GM23338 (cell line): ENCODE data around the gene SYNE1. TPM values are rescaled to one million over a fixed set of nuclear protein-coding genes. Genes with fewer than 3 reads are reported as not detected.

Experiments used
- ATAC-seq: fragments of 200-7000 bp; cut with Tn5 transposase; 3 replicates; pipeline ENCODE4 v1.9.1; 2020
- DNase-seq: peaks from one replicate; pipeline ENCODE4 v3.0.0-alpha.2; 2015; ENCODE audit warnings: low spot score
- H2AFZ ChIP-seq: fragments of 200-600 bp; sonication (generic); 2 replicates; pipeline ENCODE4 v1.8.0; 2016; ENCODE audit warnings: antibody characterized with exemption, mild to moderate bottlenecking, moderate library complexity
- H3F3A ChIP-seq: fragments of 200-600 bp; sonication (generic); replicated peaks from 2 replicates; pipeline ENCODE4 v1.8.0; 2017; ENCODE audit warnings: antibody characterized with exemption, mixed run types, low read depth
- H3K27ac ChIP-seq: fragments of 200-600 bp; sonication (generic); 2 replicates; pipeline ENCODE4 v1.6.1; 2016; ENCODE audit warnings: low read depth
- H3K27me3 ChIP-seq: fragments of 200-600 bp; sonication (generic); 2 replicates; pipeline ENCODE4 v1.8.0; 2016; ENCODE audit warnings: mild to moderate bottlenecking, mixed run types, moderate library complexity; ENCODE audit not compliant: insufficient read depth
- H3K36me3 ChIP-seq: fragments of 200-600 bp; sonication (generic); 2 replicates; pipeline ENCODE4 v1.8.0; 2016; ENCODE audit warnings: mild to moderate bottlenecking; ENCODE audit not compliant: insufficient read depth
- H3K4me1 ChIP-seq: fragments of 200-600 bp; sonication (generic); 2 replicates; pipeline ENCODE4 v1.8.0; 2016; ENCODE audit warnings: mild to moderate bottlenecking, moderate library complexity; ENCODE audit not compliant: insufficient read depth
- H3K4me2 ChIP-seq: fragments of 200-600 bp; sonication (generic); 2 replicates; pipeline ENCODE4 v1.7.1; 2017; ENCODE audit warnings: mixed run types
- H3K4me3 ChIP-seq: fragments of 200-600 bp; sonication (generic); 2 replicates; pipeline ENCODE4 v1.6.1; 2016; ENCODE audit warnings: mixed run types
- H3K79me2 ChIP-seq: fragments of 200-600 bp; sonication (generic); replicated peaks from 2 replicates; pipeline ENCODE4 v1.8.0; 2017; ENCODE audit warnings: mild to moderate bottlenecking; ENCODE audit not compliant: insufficient read depth
- H3K9me2 ChIP-seq: fragments of 200-600 bp; sonication (generic); 2 replicates; pipeline ENCODE4 v1.8.0; 2017; ENCODE audit not compliant: insufficient read depth
- H4K20me1 ChIP-seq: fragments of 200-600 bp; sonication (generic); replicated peaks from 2 replicates; pipeline ENCODE4 v1.8.0; 2017; ENCODE audit warnings: mild to moderate bottlenecking; ENCODE audit not compliant: insufficient read depth
- H3K27ac Mint-ChIP-seq: 2 replicates; pipeline ENCODE4 v1.8.0; 2020; ENCODE audit warnings: inconsistent platforms, mild to moderate bottlenecking, moderate library complexity, mixed read lengths
- H3K27me3 Mint-ChIP-seq: 3 replicates; pipeline ENCODE4 v1.8.0; 2022; ENCODE audit warnings: low read depth, mild to moderate bottlenecking, moderate library complexity, mixed read lengths, inconsistent platforms; ENCODE audit not compliant: insufficient read depth, poor library complexity
- H3K36me3 Mint-ChIP-seq: 3 replicates; pipeline ENCODE4 v1.8.0; 2021; ENCODE audit warnings: low read depth, mild to moderate bottlenecking, inconsistent platforms, moderate library complexity, mixed read lengths
- H3K4me1 Mint-ChIP-seq: 3 replicates; pipeline ENCODE4 v1.8.0; 2020; ENCODE audit warnings: mild to moderate bottlenecking, inconsistent platforms, mixed read lengths
- H3K4me3 Mint-ChIP-seq: 3 replicates; pipeline ENCODE4 v1.8.0; 2021; ENCODE audit warnings: moderate library complexity, mild to moderate bottlenecking, inconsistent platforms, mixed read lengths
- H3K9me3 Mint-ChIP-seq: 3 replicates; pipeline ENCODE4 v1.8.0; 2020; ENCODE audit warnings: moderate library complexity, mild to moderate bottlenecking, inconsistent platforms, mixed read lengths
- CREB1 ChIP-seq: fragments of 250-450 bp; sonication (Bioruptor Pico); IDR thresholded peaks from 2 replicates; pipeline ENCODE4 v1.5.0; 2020; ENCODE audit warnings: low read depth, mild to moderate bottlenecking, moderate library complexity
- CTCF ChIP-seq, 2 experiments: fragments of 200-600 bp in 1 of 2; sonication (generic) in 1 of 2; conservative IDR thresholded peaks; 2 replicates each; pipeline versions ENCODE4 v1.5.1 to v1.6.1; 2016 to 2017; ENCODE audit warnings: antibody characterized with exemption in 2 of 2, low read depth in 2 of 2, mild to moderate bottlenecking in 2 of 2, moderate library complexity in 1 of 2
- EZH2 ChIP-seq: fragments of 200-600 bp; sonication (generic); IDR thresholded peaks from one replicate; pipeline ENCODE4 v1.8.0; 2017; ENCODE audit warnings: antibody characterized with exemption, mild to moderate bottlenecking, low read depth; ENCODE audit not compliant: unreplicated experiment
- EZH2phosphoT487 ChIP-seq: fragments of 200-600 bp; sonication (generic); IDR thresholded peaks from one replicate; pipeline ENCODE4 v1.8.1; 2018; ENCODE audit warnings: antibody characterized with exemption; ENCODE audit not compliant: unreplicated experiment
- JUNB ChIP-seq: IDR thresholded peaks from one replicate; pipeline ENCODE4 v1.6.1; 2016; ENCODE audit warnings: antibody characterized with exemption; ENCODE audit not compliant: unreplicated experiment
- NANOG ChIP-seq: IDR thresholded peaks from 2 replicates; pipeline ENCODE4 v1.6.1; 2016; ENCODE audit warnings: antibody characterized with exemption, borderline replicate concordance
- POLR2AphosphoS5 ChIP-seq: IDR thresholded peaks from 2 replicates; pipeline ENCODE4 v1.6.1; 2016; ENCODE audit warnings: antibody characterized with exemption, low read depth
- STAT1 ChIP-seq: IDR thresholded peaks from one replicate; pipeline ENCODE4 v1.6.1; 2016; ENCODE audit warnings: antibody characterized with exemption; ENCODE audit not compliant: unreplicated experiment
- ZNF114 ChIP-seq: fragments of 250-450 bp; sonication (Bioruptor Pico); IDR thresholded peaks from 2 replicates; pipeline ENCODE4 v1.5.0; 2020; ENCODE audit warnings: mild to moderate bottlenecking, moderate library complexity
- ZNF331 ChIP-seq: fragments of 250-450 bp; sonication (Bioruptor Pico); IDR thresholded peaks from 2 replicates; pipeline ENCODE4 v1.5.0; 2020; ENCODE audit warnings: low read depth, mild to moderate bottlenecking, moderate library complexity
- polyA plus RNA-seq: library from polyadenylated mRNA; unstranded; fragments of >200 nt; fragmentation: Nextera tagmentation; extraction: Ambion mirVana; gene quantifications from 2 replicates; pipeline ENCODE4 v1.2.1, GENCODE V29; 2016
- total RNA-seq: library from RNA; depleted of rRNA; stranded (reverse); fragments of >200 nt; shearing (Covaris generic); gene quantifications from 2 replicates; pipeline ENCODE4 v1.2.3, GENCODE V29; 2014
- TF ChIP-seq, protein P1 (sequence below): fragments of 250-450 bp; sonication (Bioruptor Pico); IDR thresholded peaks from 2 replicates; pipeline ENCODE4 v1.5.0; 2020; ENCODE audit warnings: mild to moderate bottlenecking, moderate library complexity
- TF ChIP-seq, protein P2 (sequence below): IDR thresholded peaks from 2 replicates; pipeline ENCODE4 v1.6.1; 2016; ENCODE audit warnings: antibody characterized with exemption
- TF ChIP-seq, protein P3 (sequence below): IDR thresholded peaks from one replicate; pipeline ENCODE4 v1.6.1; 2018; ENCODE audit warnings: antibody characterized with exemption; ENCODE audit not compliant: unreplicated experiment

SYNE1 gene
- total and polyA plus RNA-seq, 2 experiments from 2014 or later = 3.9 to 13.6 TPM

DNA sequence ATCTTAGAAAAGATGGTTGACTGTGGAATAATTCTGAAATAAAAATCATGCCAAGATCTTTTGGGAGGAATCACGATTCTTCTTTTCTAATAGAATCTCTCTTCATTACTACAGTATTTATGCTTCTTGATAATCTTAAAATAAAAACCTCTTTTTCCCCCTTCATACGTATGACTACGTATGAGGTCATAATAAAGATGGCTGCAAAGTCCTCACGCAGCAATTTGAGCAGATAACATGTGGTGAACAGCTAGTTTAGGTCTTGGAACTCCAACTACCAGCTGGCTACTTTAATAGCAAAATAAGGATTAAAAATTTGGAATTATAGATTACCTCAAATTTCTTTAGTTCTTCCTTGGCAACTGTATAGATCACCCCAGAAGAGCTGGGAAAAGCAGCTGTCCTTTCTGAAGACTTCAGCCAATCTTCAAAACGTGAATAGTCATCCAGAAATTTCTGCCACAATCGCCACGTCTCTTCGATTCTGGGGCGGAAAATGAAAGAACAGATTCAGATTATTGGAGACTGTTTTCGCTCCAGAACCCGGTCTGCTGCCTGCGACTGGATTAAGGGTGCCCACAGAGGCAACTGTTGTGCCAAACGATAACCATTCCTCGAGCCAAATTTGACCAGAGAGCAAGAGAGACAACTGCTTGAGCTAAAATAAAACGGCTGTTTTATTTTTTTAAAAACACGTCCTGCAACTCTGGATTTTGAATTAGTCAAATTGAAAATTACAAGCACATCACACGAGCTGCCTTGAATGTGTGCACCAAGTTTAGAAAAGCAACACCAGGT is 482.4 kb downstream of the SYNE1 start:
- TF ChIP-seq EZH2phosphoT487 (no peak), JUNB (no peak), ZNF114 (CRISPR knock-in tag) (no peak), CTCF (conservative IDR thresholded peaks at IDR 0.05; ENCODE audit: low read depth in 2 of 2) (no peak), POLR2AphosphoS5 (no peak), CREB1 (CRISPR knock-in tag) (no peak), EZH2 (no peak), ZNF331 (CRISPR knock-in tag) (no peak), STAT1 (no peak), NANOG (no peak)
- TF ChIP-seq, protein P1, sequence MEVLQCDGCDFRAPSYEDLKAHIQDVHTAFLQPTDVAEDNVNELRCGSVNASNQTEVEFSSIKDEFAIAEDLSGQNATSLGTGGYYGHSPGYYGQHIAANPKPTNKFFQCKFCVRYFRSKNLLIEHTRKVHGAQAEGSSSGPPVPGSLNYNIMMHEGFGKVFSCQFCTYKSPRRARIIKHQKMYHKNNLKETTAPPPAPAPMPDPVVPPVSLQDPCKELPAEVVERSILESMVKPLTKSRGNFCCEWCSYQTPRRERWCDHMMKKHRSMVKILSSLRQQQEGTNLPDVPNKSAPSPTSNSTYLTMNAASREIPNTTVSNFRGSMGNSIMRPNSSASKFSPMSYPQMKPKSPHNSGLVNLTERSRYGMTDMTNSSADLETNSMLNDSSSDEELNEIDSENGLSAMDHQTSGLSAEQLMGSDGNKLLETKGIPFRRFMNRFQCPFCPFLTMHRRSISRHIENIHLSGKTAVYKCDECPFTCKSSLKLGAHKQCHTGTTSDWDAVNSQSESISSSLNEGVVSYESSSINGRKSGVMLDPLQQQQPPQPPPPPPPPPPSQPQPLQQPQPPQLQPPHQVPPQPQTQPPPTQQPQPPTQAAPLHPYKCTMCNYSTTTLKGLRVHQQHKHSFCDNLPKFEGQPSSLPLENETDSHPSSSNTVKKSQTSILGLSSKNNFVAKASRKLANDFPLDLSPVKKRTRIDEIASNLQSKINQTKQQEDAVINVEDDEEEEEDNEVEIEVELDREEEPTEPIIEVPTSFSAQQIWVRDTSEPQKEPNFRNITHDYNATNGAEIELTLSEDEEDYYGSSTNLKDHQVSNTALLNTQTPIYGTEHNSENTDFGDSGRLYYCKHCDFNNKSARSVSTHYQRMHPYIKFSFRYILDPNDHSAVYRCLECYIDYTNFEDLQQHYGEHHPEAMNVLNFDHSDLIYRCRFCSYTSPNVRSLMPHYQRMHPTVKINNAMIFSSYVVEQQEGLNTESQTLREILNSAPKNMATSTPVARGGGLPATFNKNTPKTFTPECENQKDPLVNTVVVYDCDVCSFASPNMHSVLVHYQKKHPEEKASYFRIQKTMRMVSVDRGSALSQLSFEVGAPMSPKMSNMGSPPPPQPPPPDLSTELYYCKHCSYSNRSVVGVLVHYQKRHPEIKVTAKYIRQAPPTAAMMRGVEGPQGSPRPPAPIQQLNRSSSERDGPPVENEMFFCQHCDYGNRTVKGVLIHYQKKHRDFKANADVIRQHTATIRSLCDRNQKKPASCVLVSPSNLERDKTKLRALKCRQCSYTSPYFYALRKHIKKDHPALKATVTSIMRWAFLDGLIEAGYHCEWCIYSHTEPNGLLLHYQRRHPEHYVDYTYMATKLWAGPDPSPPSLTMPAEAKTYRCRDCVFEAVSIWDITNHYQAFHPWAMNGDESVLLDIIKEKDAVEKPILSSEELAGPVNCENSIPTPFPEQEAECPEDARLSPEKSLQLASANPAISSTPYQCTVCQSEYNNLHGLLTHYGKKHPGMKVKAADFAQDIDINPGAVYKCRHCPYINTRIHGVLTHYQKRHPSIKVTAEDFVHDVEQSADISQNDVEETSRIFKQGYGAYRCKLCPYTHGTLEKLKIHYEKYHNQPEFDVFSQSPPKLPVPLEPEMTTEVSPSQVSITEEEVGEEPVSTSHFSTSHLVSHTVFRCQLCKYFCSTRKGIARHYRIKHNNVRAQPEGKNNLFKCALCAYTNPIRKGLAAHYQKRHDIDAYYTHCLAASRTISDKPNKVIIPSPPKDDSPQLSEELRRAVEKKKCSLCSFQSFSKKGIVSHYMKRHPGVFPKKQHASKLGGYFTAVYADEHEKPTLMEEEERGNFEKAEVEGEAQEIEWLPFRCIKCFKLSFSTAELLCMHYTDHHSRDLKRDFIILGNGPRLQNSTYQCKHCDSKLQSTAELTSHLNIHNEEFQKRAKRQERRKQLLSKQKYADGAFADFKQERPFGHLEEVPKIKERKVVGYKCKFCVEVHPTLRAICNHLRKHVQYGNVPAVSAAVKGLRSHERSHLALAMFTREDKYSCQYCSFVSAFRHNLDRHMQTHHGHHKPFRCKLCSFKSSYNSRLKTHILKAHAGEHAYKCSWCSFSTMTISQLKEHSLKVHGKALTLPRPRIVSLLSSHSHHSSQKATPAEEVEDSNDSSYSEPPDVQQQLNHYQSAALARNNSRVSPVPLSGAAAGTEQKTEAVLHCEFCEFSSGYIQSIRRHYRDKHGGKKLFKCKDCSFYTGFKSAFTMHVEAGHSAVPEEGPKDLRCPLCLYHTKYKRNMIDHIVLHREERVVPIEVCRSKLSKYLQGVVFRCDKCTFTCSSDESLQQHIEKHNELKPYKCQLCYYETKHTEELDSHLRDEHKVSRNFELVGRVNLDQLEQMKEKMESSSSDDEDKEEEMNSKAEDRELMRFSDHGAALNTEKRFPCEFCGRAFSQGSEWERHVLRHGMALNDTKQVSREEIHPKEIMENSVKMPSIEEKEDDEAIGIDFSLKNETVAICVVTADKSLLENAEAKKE (CRISPR knock-in tag) = no peak
- TF ChIP-seq, protein P2, sequence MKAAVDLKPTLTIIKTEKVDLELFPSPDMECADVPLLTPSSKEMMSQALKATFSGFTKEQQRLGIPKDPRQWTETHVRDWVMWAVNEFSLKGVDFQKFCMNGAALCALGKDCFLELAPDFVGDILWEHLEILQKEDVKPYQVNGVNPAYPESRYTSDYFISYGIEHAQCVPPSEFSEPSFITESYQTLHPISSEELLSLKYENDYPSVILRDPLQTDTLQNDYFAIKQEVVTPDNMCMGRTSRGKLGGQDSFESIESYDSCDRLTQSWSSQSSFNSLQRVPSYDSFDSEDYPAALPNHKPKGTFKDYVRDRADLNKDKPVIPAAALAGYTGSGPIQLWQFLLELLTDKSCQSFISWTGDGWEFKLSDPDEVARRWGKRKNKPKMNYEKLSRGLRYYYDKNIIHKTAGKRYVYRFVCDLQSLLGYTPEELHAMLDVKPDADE = no peak
- TF ChIP-seq, protein P3, sequence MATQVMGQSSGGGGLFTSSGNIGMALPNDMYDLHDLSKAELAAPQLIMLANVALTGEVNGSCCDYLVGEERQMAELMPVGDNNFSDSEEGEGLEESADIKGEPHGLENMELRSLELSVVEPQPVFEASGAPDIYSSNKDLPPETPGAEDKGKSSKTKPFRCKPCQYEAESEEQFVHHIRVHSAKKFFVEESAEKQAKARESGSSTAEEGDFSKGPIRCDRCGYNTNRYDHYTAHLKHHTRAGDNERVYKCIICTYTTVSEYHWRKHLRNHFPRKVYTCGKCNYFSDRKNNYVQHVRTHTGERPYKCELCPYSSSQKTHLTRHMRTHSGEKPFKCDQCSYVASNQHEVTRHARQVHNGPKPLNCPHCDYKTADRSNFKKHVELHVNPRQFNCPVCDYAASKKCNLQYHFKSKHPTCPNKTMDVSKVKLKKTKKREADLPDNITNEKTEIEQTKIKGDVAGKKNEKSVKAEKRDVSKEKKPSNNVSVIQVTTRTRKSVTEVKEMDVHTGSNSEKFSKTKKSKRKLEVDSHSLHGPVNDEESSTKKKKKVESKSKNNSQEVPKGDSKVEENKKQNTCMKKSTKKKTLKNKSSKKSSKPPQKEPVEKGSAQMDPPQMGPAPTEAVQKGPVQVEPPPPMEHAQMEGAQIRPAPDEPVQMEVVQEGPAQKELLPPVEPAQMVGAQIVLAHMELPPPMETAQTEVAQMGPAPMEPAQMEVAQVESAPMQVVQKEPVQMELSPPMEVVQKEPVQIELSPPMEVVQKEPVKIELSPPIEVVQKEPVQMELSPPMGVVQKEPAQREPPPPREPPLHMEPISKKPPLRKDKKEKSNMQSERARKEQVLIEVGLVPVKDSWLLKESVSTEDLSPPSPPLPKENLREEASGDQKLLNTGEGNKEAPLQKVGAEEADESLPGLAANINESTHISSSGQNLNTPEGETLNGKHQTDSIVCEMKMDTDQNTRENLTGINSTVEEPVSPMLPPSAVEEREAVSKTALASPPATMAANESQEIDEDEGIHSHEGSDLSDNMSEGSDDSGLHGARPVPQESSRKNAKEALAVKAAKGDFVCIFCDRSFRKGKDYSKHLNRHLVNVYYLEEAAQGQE = no peak
- Mint-ChIP-seq H3K9me3 (no peaks in the 10 kb centered on the region), H3K4me3 (no peak overlapping the region), H3K36me3 (no peaks in the 10 kb centered on the region), H3K27me3 (no peaks in the 10 kb centered on the region), H3K27ac (no peak overlapping the region), H3K4me1 (no peaks in the 10 kb centered on the region)
- Histone ChIP-seq H3K4me1 (no peaks in the 10 kb centered on the region), H3K36me3 (no peaks in the 10 kb centered on the region), H3F3A (no peaks in the 10 kb centered on the region), H3K4me2 (no peak overlapping the region), H2AFZ (no peak overlapping the region), H3K4me3 (no peak overlapping the region), H3K79me2 (no peaks in the 10 kb centered on the region), H4K20me1 (no peaks in the 10 kb centered on the region), H3K27ac (no peak overlapping the region), H3K27me3 (no peaks in the 10 kb centered on the region), H3K9me2 (no peaks in the 10 kb centered on the region)
- DNase-seq = no peak
- ATAC-seq = no peak
